K562 (cell line): Measurements from ENCODE around the gene DBNL. TPM values are rescaled to one million over a fixed set of nuclear protein-coding genes. Genes with fewer than 3 reads are reported as not detected.

Source experiments
- BACH1 ChIP-seq: fragments of 200-800 bp; sonication (Bioruptor generic); IDR thresholded peaks from 2 replicates; pipeline ENCODE4 v1.6.1; 2016; ENCODE audit warnings: missing genetic modification characterization, missing compliant biosample characterization
- BCL6 ChIP-seq: fragments of 250-450 bp; sonication (Bioruptor Pico); IDR thresholded peaks from 2 replicates; pipeline ENCODE4 v1.4.0; 2020
- CBFB ChIP-seq: sonication (generic); formaldehyde crosslinking; IDR thresholded peaks from 2 replicates; pipeline ENCODE4 v1.4.0; 2020; ENCODE audit warnings: mild to moderate bottlenecking, missing genetic modification reagents
- FOXP1 ChIP-seq: sonication (generic); formaldehyde crosslinking; IDR thresholded peaks from 2 replicates; pipeline ENCODE4 v1.8.0; 2022; ENCODE audit warnings: mild to moderate bottlenecking, missing genetic modification reagents
- HMGN3 ChIP-seq: IDR thresholded peaks from 2 replicates; pipeline ENCODE4 v1.6.1; 2011; ENCODE audit warnings: borderline replicate concordance, low read depth, mild to moderate bottlenecking, mixed read lengths, low read length; ENCODE audit not compliant: insufficient read length; ENCODE audit errors: extremely low read depth
- ILK ChIP-seq: fragments of 450-650 bp; IDR thresholded peaks from 2 replicates; pipeline ENCODE4 v1.6.1; 2016; ENCODE audit warnings: missing genetic modification characterization, low read depth, mild to moderate bottlenecking, missing compliant biosample characterization, moderate library complexity, borderline replicate concordance
- NR3C1 ChIP-seq: sonication (generic); formaldehyde crosslinking; IDR thresholded peaks from 2 replicates; pipeline ENCODE4 v1.8.1; 2022; ENCODE audit warnings: missing genetic modification reagents
- RBM17 ChIP-seq: fragments of 200-400 bp; formaldehyde crosslinking; IDR thresholded peaks from 2 replicates; pipeline ENCODE4 v1.6.1; 2017; ENCODE audit warnings: low read depth, mild to moderate bottlenecking, low read length, borderline replicate concordance
- SIN3A ChIP-seq, 2 experiments: fragments of 150-350 bp in 1 of 2; IDR thresholded peaks; 2 replicates each; pipeline ENCODE4 v1.6.1; 2011 to 2016; ENCODE audit warnings: borderline replicate concordance in 2 of 2, low read depth in 2 of 2, low read length in 2 of 2, mild to moderate bottlenecking in 2 of 2, moderate library complexity in 2 of 2; ENCODE audit not compliant: control insufficient read depth in 1 of 2
- SMAD2 ChIP-seq: fragments of 150-350 bp; IDR thresholded peaks from 2 replicates; pipeline ENCODE4 v1.6.1; 2014; ENCODE audit warnings: low read depth, mild to moderate bottlenecking, low read length
- SMARCA4 ChIP-seq: fragments of 450-650 bp; IDR thresholded peaks from 2 replicates; pipeline ENCODE4 v1.6.1; 2016
- SNRNP70 ChIP-seq: fragments of 200-400 bp; formaldehyde crosslinking; optimal IDR thresholded peaks from 2 replicates; pipeline ENCODE3; 2017; ENCODE audit warnings: low read depth, low read length
- TAF1 ChIP-seq: IDR thresholded peaks from 2 replicates; pipeline ENCODE4 v1.6.1; 2011; ENCODE audit warnings: mild to moderate bottlenecking, low read length, moderate library complexity; ENCODE audit not compliant: insufficient read depth, control insufficient read depth, severe bottlenecking; ENCODE audit errors: extremely low read depth
- ZNF717 ChIP-seq: fragments of 250-450 bp; sonication (Bioruptor Pico); IDR thresholded peaks from 2 replicates; pipeline ENCODE4 v1.5.0; 2021
- polyA plus RNA-seq, 8 experiments: library from polyadenylated mRNA; depleted of rRNA in 4 of 8; stranded (reverse) in 5 of 8; unstranded in 3 of 8; fragments of >200 nt; fragmentation: Nextera tagmentation in 2 of 8; fragmentation: Illumina TruSeq in 1 of 8; extraction: Ambion mirVana in 2 of 8; extraction: Trizol in 1 of 8; gene quantifications; 2 replicates each; pipeline versions ENCODE4 v1.2.1 to v1.2.3, GENCODE V29; 2011 to 2014; ENCODE audit warnings: inconsistent platforms in 1 of 8, missing spikeins in 1 of 8
- total RNA-seq, 7 experiments: library from RNA; depleted of rRNA in 6 of 7; stranded (reverse); fragments of >200 nt in 6 of 7; fragmentation: Illumina TruSeq in 2 of 7; extraction: Trizol in 2 of 7; gene quantifications; 2 replicates each; pipeline versions ENCODE4 v1.2.1 to v1.2.3, GENCODE V29; 2011 to 2021; ENCODE audit warnings: low replicate concordance in 1 of 7
- TF ChIP-seq, protein P1 (sequence below): sonication (generic); formaldehyde crosslinking; IDR thresholded peaks from 2 replicates; pipeline ENCODE4 v1.8.1; 2023; ENCODE audit warnings: mild to moderate bottlenecking, missing genetic modification reagents
- TF ChIP-seq, protein P2 (sequence below): fragments of 450-650 bp; formaldehyde crosslinking; IDR thresholded peaks from 2 replicates; pipeline ENCODE4 v1.4.0; 2020; ENCODE audit warnings: mild to moderate bottlenecking, moderate library complexity
- TF ChIP-seq, protein P3 (sequence below): conservative IDR thresholded peaks from 2 replicates; pipeline ENCODE4 v1.6.1; 2011; ENCODE audit warnings: low read depth, mild to moderate bottlenecking, low read length; ENCODE audit not compliant: control insufficient read depth
- TF ChIP-seq, protein P4 (sequence below): sonication (generic); formaldehyde crosslinking; IDR thresholded peaks from 2 replicates; pipeline ENCODE4 v1.8.1; 2022; ENCODE audit warnings: missing genetic modification reagents
- TF ChIP-seq, protein P5 (sequence below): fragments of 450-650 bp; conservative IDR thresholded peaks from 2 replicates; pipeline ENCODE4 v1.6.1; 2016; ENCODE audit warnings: missing genetic modification characterization, low read depth, mild to moderate bottlenecking, control low read depth, missing compliant biosample characterization

The DBNL gene
- total and polyA plus RNA-seq, 9 of the 15 experiments (the other 6 are each of a cell fraction or from before 2014, with no cell fraction given) = 1.9 to 65.1 (median 38.9) TPM

DNA sequence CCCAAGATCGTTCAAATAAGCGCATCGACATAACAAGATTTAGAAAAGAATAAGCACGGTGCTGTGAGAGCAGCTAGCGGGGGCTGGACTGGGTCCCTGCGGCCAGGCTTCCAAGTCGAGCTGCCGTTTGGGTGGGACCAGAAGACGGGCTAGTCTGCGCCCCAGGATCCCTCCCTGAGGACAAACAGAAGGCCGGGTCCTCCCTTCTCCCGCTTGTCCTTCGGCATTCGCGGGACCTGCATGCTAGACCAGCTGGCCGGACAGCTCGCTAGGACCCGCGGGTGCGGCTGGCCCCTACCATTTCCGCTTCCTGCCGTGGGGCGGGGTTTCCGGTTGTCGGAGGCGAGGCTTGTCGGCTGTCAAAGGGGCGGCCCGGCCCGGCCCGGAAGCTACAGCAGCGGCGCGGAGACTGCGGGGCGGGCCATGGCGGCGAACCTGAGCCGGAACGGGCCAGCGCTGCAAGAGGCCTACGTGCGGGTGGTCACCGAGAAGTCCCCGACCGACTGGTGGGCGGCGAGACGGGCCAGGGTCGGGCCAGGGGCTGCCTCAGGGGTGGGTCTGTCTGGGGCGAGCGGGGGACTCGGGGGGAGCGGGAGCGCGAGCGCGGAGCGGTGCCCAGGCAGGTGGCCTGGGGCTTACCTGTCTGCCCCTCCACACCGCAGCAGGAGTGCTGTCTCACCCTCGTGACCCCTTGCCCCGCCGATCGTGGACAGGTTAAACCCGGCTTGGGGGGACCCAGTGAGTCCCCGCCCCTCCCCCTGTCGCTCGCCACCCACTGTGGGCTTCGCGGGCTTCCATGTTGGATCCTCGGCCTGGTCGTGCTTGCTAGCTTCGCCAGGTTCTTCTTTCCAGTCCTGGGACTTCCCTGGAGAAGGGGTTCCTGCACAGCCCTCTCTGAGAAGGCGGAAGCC lies at the start of gene DBNL (continued):
- peak; percentile 79 to 96; a peak in 3 of 4 replicates for TF ChIP-seq SIN3A (IDR thresholded peaks at IDR 0.05; ENCODE audit: borderline replicate concordance in 2 of 2, control insufficient read depth in 1 of 2, low read depth in 2 of 2, low read length in 2 of 2)
- TF ChIP-seq TAF1 = peak; percentile 85
- TF ChIP-seq, protein P1, sequence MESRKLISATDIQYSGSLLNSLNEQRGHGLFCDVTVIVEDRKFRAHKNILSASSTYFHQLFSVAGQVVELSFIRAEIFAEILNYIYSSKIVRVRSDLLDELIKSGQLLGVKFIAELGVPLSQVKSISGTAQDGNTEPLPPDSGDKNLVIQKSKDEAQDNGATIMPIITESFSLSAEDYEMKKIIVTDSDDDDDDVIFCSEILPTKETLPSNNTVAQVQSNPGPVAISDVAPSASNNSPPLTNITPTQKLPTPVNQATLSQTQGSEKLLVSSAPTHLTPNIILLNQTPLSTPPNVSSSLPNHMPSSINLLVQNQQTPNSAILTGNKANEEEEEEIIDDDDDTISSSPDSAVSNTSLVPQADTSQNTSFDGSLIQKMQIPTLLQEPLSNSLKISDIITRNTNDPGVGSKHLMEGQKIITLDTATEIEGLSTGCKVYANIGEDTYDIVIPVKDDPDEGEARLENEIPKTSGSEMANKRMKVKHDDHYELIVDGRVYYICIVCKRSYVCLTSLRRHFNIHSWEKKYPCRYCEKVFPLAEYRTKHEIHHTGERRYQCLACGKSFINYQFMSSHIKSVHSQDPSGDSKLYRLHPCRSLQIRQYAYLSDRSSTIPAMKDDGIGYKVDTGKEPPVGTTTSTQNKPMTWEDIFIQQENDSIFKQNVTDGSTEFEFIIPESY (CRISPR knock-in tag) = no peak; the same call in 1 of the 2 replicates
- TF ChIP-seq FOXP1 (CRISPR knock-in tag) = 0 out of 2 replicates have a peak, but pooled peaks have one; percentile 1
- TF ChIP-seq, protein P2, sequence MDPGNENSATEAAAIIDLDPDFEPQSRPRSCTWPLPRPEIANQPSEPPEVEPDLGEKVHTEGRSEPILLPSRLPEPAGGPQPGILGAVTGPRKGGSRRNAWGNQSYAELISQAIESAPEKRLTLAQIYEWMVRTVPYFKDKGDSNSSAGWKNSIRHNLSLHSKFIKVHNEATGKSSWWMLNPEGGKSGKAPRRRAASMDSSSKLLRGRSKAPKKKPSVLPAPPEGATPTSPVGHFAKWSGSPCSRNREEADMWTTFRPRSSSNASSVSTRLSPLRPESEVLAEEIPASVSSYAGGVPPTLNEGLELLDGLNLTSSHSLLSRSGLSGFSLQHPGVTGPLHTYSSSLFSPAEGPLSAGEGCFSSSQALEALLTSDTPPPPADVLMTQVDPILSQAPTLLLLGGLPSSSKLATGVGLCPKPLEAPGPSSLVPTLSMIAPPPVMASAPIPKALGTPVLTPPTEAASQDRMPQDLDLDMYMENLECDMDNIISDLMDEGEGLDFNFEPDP (CRISPR knock-in tag) = no peak
- peak; percentile 72 for TF ChIP-seq HMGN3
- TF ChIP-seq, protein P3, sequence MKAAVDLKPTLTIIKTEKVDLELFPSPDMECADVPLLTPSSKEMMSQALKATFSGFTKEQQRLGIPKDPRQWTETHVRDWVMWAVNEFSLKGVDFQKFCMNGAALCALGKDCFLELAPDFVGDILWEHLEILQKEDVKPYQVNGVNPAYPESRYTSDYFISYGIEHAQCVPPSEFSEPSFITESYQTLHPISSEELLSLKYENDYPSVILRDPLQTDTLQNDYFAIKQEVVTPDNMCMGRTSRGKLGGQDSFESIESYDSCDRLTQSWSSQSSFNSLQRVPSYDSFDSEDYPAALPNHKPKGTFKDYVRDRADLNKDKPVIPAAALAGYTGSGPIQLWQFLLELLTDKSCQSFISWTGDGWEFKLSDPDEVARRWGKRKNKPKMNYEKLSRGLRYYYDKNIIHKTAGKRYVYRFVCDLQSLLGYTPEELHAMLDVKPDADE = peak; percentile 86
- no peak for TF ChIP-seq BCL6 (CRISPR knock-in tag)
- no peak for TF ChIP-seq NR3C1 (CRISPR knock-in tag)
- TF ChIP-seq SMAD2 = no peak
- TF ChIP-seq ZNF717 (CRISPR knock-in tag) = no peak
- TF ChIP-seq, protein P4, sequence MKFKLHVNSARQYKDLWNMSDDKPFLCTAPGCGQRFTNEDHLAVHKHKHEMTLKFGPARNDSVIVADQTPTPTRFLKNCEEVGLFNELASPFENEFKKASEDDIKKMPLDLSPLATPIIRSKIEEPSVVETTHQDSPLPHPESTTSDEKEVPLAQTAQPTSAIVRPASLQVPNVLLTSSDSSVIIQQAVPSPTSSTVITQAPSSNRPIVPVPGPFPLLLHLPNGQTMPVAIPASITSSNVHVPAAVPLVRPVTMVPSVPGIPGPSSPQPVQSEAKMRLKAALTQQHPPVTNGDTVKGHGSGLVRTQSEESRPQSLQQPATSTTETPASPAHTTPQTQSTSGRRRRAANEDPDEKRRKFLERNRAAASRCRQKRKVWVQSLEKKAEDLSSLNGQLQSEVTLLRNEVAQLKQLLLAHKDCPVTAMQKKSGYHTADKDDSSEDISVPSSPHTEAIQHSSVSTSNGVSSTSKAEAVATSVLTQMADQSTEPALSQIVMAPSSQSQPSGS (CRISPR knock-in tag) = no peak
- no peak for TF ChIP-seq ILK (tag)
- no peak for TF ChIP-seq BACH1
- TF ChIP-seq RBM17 = no peak
- TF ChIP-seq, protein P5, sequence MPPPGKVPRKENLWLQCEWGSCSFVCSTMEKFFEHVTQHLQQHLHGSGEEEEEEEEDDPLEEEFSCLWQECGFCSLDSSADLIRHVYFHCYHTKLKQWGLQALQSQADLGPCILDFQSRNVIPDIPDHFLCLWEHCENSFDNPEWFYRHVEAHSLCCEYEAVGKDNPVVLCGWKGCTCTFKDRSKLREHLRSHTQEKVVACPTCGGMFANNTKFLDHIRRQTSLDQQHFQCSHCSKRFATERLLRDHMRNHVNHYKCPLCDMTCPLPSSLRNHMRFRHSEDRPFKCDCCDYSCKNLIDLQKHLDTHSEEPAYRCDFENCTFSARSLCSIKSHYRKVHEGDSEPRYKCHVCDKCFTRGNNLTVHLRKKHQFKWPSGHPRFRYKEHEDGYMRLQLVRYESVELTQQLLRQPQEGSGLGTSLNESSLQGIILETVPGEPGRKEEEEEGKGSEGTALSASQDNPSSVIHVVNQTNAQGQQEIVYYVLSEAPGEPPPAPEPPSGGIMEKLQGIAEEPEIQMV (tag) = no peak
- TF ChIP-seq SNRNP70 = no peak
- no peak for TF ChIP-seq SMARCA4
- peak; percentile 65; the same call in 1 of the 2 replicates for TF ChIP-seq CBFB (CRISPR knock-in tag)
